Psoas muscle (tissue), 8 donors: ENCODE data around the gene PACS2. TPM values are rescaled to one million over a fixed set of nuclear protein-coding genes. Genes with fewer than 3 reads are reported as not detected.
A peak's percentile ranks its signal among the peaks of the same experiment; 100 is the strongest.

Experiments used
- ATAC-seq, 4 donors: fragments of 200-7000 bp; cut with Tn5 transposase; one replicate each; pipeline ENCODE4 v1.9.1; 2020; ENCODE audit warnings: moderate library complexity in 3 of 4, mild to moderate bottlenecking in 2 of 4
- DNase-seq, 2 donors: peaks; one replicate each; pipeline ENCODE4 v3.0.0-alpha.2; 2020
- H3K27ac ChIP-seq: fragments of 200-600 bp; one replicate; pipeline ENCODE4 v1.8.0; 2022
- H3K27me3 ChIP-seq, 3 donors: fragments of 200-600 bp in 1 of 3; one replicate each; pipeline versions ENCODE4 v1.6.1 to v1.8.0; 2013 to 2022; ENCODE audit warnings: low read length in 2 of 3, mild to moderate bottlenecking in 2 of 3, moderate library complexity in 1 of 3; ENCODE audit not compliant: insufficient read depth in 3 of 3
- H3K36me3 ChIP-seq, 2 donors: fragments of 200-600 bp in 1 of 2; one replicate each; pipeline versions ENCODE4 v1.6.1 to v1.8.0; 2013 to 2022; ENCODE audit warnings: low read depth in 1 of 2, mild to moderate bottlenecking in 1 of 2, moderate library complexity in 1 of 2; ENCODE audit not compliant: insufficient read depth in 1 of 2
- H3K4me1 ChIP-seq: fragments of 200-600 bp; one replicate; pipeline ENCODE4 v1.8.0; 2022
- H3K4me3 ChIP-seq: fragments of 200-600 bp; one replicate; pipeline ENCODE4 v1.8.0; 2022; ENCODE audit warnings: mild to moderate bottlenecking
- H3K9me3 ChIP-seq: fragments of 200-600 bp; one replicate; pipeline ENCODE4 v1.8.0; 2022
- whole genome bisulfite sequencing, 3 donors: extraction: QIAGEN DNeasy Blood & Tissue Kit; methylation state at CpG; one replicate each; pipeline versions ENCODE4 v1.1.6 to v1.1.7; 2013; 5-methylcytosine and 5-hydroxymethylcytosine counted together
- intact Hi-C, 2 donors: fragments of 100-400 bp; cut with DNase I; formaldehyde crosslinking; loops; one replicate each; pipeline versions ENCODE4 v1.11.0 to v1.14.2; 2022
- polyA plus RNA-seq, 3 donors: library from polyadenylated mRNA; stranded (reverse); fragments of 200-250 nt; gene quantifications; one replicate each; pipeline ENCODE4 v1.2.3, GENCODE V29; 2013
- total RNA-seq, 4 donors: library from RNA; stranded (reverse); fragmentation: NEBNext Ultra II Directional in 2 of 4; extraction: Animal tissue kit (Norgen Biotek cat#: 25700) in 2 of 4; gene quantifications; one replicate each; pipeline versions ENCODE4 v1.2.1 to v1.2.4, GENCODE V29; 2021 to 2023
- TF ChIP-seq, protein P1 (sequence below): fragments of 200-600 bp; IDR thresholded peaks from one replicate; pipeline ENCODE4 v1.8.0; 2022; ENCODE audit warnings: antibody characterized with exemption
- donor health status: healthy with polysubstance abuse.
- donor health status: DM: no; HTN: no; CAD: no; lungs with moderate emphysema.
- donor health status: Bipolar disorder and iron deficiency.
- donor health status: healthy.
- donor health status: DM: yes; HTN: yes; CAD: no.
- donor health status: DM: no; HTN: no; CAD: no.
- donor health status: DM: no; HTN: no; CAD: no.
- donor health status: DM: yes; HTN: yes; CAD: no.

PACS2 gene
- total and polyA plus RNA-seq, 7 donors = 57.1 to 83.1 (median 72.8) TPM

- H3K4me3 ChIP-seq = no peak overlapping the region
- peak in 1 of 2 donors; percentile 85 for DNase-seq
- peak; percentile 43 to 80 (median 59) for ATAC-seq
- WGBS, 3 donors = 34 to 46% (median 37%) methylated on average over 33 of the region's 33 CpGs
- intact Hi-C loops = no loop called here
- TF ChIP-seq, protein P1, sequence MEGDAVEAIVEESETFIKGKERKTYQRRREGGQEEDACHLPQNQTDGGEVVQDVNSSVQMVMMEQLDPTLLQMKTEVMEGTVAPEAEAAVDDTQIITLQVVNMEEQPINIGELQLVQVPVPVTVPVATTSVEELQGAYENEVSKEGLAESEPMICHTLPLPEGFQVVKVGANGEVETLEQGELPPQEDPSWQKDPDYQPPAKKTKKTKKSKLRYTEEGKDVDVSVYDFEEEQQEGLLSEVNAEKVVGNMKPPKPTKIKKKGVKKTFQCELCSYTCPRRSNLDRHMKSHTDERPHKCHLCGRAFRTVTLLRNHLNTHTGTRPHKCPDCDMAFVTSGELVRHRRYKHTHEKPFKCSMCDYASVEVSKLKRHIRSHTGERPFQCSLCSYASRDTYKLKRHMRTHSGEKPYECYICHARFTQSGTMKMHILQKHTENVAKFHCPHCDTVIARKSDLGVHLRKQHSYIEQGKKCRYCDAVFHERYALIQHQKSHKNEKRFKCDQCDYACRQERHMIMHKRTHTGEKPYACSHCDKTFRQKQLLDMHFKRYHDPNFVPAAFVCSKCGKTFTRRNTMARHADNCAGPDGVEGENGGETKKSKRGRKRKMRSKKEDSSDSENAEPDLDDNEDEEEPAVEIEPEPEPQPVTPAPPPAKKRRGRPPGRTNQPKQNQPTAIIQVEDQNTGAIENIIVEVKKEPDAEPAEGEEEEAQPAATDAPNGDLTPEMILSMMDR = no peak
- H3K27ac ChIP-seq = peak overlapping the region; percentile 41
- no peaks in the 10 kb centered on the region for H3K36me3 ChIP-seq
- no peaks in the 10 kb centered on the region for H3K9me3 ChIP-seq
- H3K27me3 ChIP-seq = no peaks in the 10 kb centered on the region
- H3K4me1 ChIP-seq = peaks cover 78% of the 10 kb centered on the region
These were observed 21.4 kb downstream of the PACS2 start for GRCh38 chr14:105335735-105336476.

- Histone ChIP-seq H3K36me3 (no peaks in the 10 kb centered on the region), H3K9me3 (no peaks in the 10 kb centered on the region), H3K4me1 (peaks cover 80% of the 10 kb centered on the region), H3K27ac (peak overlapping the region; percentile 41), H3K27me3 (no peaks in the 10 kb centered on the region), H3K4me3 (no peak overlapping the region)
- TF ChIP-seq, protein P1 = no peak
- DNase-seq (no peak), ATAC-seq (no peak)
- 68 to 79% (median 69%) methylated on average over 26 of the region's 26 CpGs for WGBS, 3 donors
- intact Hi-C loops = no loop called here
These were observed 22.1 kb downstream of the PACS2 start for GRCh38 chr14:105336477-105337287.

DNA sequence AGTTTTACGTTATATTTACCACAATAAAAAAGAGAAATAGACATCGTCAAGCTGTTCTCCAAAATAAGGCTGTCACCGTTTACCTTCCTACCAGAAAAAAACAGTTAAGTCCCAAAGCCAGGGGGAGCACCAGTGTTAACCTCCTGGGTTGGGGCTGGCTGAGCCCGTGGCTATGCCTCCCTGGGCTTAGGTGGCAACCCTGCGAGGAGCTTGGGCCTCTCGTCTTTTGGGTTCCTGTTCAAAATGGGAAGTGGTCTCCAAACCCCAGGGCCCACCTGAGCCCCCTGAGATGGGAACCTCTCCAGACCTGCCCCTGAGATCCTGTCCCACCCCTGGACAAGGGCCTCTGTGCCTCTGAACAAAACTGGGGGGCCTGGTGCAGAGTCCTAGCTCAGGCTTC lies 22.9 kb downstream of the PACS2 start:
- no peak for DNase-seq
- Histone ChIP-seq H3K9me3 (no peaks in the 10 kb centered on the region), H3K4me3 (no peak overlapping the region), H3K4me1 (peaks cover 77% of the 10 kb centered on the region), H3K27ac (peak overlapping the region; percentile 73), H3K27me3 (no peaks in the 10 kb centered on the region), H3K36me3 (no peaks in the 10 kb centered on the region)
- ATAC-seq = no peak
- TF ChIP-seq, protein P1 = no peak
- intact Hi-C loops = no loop called here
- 85 to 90% (median 85%) methylated on average over 6 of the region's 6 CpGs for WGBS, 3 donors

DNA sequence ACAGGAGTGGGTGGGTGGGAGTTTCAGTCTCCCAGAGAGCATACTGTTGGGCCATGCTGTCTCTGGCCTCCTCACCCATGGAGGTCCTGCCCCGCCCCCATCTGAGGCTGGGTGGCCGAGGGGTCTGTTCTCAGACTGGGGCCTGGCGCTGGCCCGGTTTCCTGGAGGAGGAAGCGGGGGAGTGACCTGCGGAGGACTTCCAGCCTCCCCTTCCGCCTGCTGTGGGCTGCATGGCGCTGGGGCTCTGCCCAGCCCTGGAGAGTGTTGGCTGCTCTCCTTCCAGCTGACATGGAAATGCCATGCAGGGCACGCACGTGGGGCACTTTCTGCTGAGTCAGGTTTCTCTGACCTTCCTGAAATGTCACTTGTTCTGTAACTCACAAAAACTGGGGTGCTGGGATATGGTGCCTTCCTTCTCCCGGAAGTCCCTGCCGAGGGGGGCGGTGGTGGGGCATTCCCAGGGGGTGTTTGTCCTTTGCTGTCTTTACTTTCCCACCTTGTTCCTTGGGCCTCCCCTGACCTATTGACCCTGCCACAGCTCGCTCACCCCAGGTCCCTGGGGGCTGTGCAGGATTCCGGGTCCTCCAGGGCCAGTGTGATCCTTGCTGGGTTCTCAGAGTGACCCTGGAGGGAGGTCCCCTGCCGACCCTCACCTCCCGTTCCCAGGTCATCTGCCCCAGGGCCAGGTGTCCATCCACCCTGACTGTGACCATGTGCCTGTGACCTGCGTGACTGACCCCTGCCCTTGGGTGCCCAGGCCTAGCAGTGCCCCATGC lies 23.6 kb downstream of the PACS2 start:
- H3K4me3 ChIP-seq = peak overlapping the region; percentile 19
- intact Hi-C loops = no loop called here
- no peaks in the 10 kb centered on the region for H3K27me3 ChIP-seq
- 23 to 42% (median 27%) methylated on average over 18 of the region's 18 CpGs for WGBS, 3 donors
- ATAC-seq (peak; percentile 72 to 78 (median 76)), DNase-seq (peak; percentile 55 to 78)
- no peaks in the 10 kb centered on the region for H3K9me3 ChIP-seq
- H3K4me1 ChIP-seq = peaks cover 72% of the 10 kb centered on the region
- TF ChIP-seq, protein P1 = no peak
- peak overlapping the region; percentile 73 for H3K27ac ChIP-seq
- H3K36me3 ChIP-seq = no peaks in the 10 kb centered on the region
